Measurements from ENCODE around the gene KANK3. TPM values are rescaled to one million over a fixed set of nuclear protein-coding genes. Genes with fewer than 3 reads are reported as not detected.

KANK3 gene
- total RNA-seq = 1 to 10 TPM in 1 of 2 experiments, under 1 TPM in 1; 0.97 to 1.1 TPM
- polyA plus RNA-seq = 3.6 TPM

- peaks cover 10 to 18% (median 11%) of the 10 kb centered on the region in 3 donors for H3K4me1 Mint-ChIP-seq
- H3K27ac ChIP-seq (ENCODE audit: low read depth, low read length) = peak within 1 kb of the TSS; percentile 47
- H3K4me3 ChIP-seq (ENCODE audit: low read length) = peak within 1 kb of the TSS; percentile 56
- CTCF ChIA-PET = interaction anchor here (1.4 to 3.1 kb wide), 2 partner anchors 11 to 228 kb away, joined by 3 to 18 read pairs; no protein-coding TSS in a partner anchor
- peak within 1 kb of the TSS; percentile 77 to 90 (median 81) for H3K4me3 Mint-ChIP-seq
- no peaks in the 10 kb centered on the region for H3K27me3 ChIP-seq (ENCODE audit: insufficient read depth, low read length, poor library complexity, severe bottlenecking)
- H3K9me3 ChIP-seq (ENCODE audit: low read length) = no peaks in the 10 kb centered on the region
- H3K9me3 Mint-ChIP-seq = no peaks in the 10 kb centered on the region
- H3K4me1 ChIP-seq (ENCODE audit: insufficient read depth, low read length) = no peaks in the 10 kb centered on the region
- peak within 1 kb of the TSS in 5 of 8 donors; percentile 52 to 89 (median 84) for H3K27ac Mint-ChIP-seq
- peaks cover 0 to 2% (median 0%) of the 10 kb centered on the region in 3 donors for H3K36me3 Mint-ChIP-seq
- DNase-seq = peak; percentile 87 to 93 (median 90)
- no peaks in the 10 kb centered on the region for H3K36me3 ChIP-seq (ENCODE audit: insufficient read depth, low read length)
- POLR2A ChIA-PET = no interaction called here
- peaks cover 6 to 9% of the 10 kb centered on the region in 2 donors for H3K27me3 Mint-ChIP-seq
Observed at GRCh38 chr19:8342684-8343482, at the start of gene KANK3. Gene KANK3 (minus strand): TSS chr19:8343262. CDS start chr19:8337828, 5,434 bp downstream.

DNA sequence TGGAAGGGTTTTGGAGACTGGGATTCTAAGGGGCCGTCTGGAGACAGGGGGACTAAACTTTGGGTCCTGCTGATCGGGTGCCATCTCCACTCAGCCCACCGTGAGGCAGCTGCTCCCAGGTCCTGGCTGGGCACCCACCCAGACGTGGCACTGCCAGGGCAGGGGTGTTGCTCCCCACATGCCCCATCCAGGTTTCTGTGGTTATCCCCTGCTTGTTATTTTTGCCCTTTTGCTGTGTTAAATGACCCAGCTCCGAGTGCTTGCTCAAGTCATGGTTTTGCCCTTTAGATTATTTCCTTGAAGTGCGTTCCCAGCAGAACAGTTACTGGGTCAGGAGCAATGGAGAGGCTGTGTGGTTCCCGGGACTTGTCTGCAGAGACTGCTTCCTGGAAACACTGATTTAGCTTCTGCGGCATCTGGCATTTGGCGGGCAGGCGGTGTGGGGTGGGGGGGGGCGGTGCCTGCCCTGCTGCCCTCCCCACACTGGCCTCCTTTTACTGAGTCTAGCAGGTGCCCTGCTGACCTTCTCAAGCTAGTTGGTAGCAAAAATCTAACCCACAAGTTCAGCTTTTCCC lies 49.0 kb upstream of the KANK3 start:
- H3K27ac ChIP-seq (ENCODE audit: low read depth, low read length) = no peak overlapping the region
- peaks cover 19% of the 10 kb centered on the region for H3K4me1 ChIP-seq (ENCODE audit: insufficient read depth, low read length)
- Mint-ChIP-seq H3K4me1 (peaks cover 35 to 66% (median 40%) of the 10 kb centered on the region in 3 donors), H3K27me3 (no peaks in the 10 kb centered on the region), H3K36me3 (peaks cover 0 to 21% (median 0%) of the 10 kb centered on the region in 3 donors), H3K4me3 (peak overlapping the region in 6 of 7 donors; percentile 28 to 97 (median 73)), H3K27ac (peak overlapping the region in 7 of 8 donors; percentile 43 to 89 (median 73)), H3K9me3 (no peaks in the 10 kb centered on the region)
- H3K4me3 ChIP-seq (ENCODE audit: low read length) = no peak overlapping the region
- no peaks in the 10 kb centered on the region for H3K9me3 ChIP-seq (ENCODE audit: low read length)
- no peak for DNase-seq
- no peaks in the 10 kb centered on the region for H3K27me3 ChIP-seq (ENCODE audit: insufficient read depth, low read length, poor library complexity, severe bottlenecking)
- no peaks in the 10 kb centered on the region for H3K36me3 ChIP-seq (ENCODE audit: insufficient read depth, low read length)
- POLR2A ChIA-PET = no interaction called here
- CTCF ChIA-PET = interaction anchor here (0.7 to 1.3 kb wide), 6 partner anchors 21 to 1722 kb away, joined by 3 to 5 read pairs (median 3); partner anchors contain the start of genes MARCHF2 and TNFSF14

GRCh38 chr19:8391198-8392016 lies 48.3 kb upstream of the KANK3 start:
- no peaks in the 10 kb centered on the region for H3K27me3 ChIP-seq (ENCODE audit: insufficient read depth, low read length, poor library complexity, severe bottlenecking)
- H3K27ac ChIP-seq (ENCODE audit: low read depth, low read length) = peak overlapping the region; percentile 95
- no peak for DNase-seq
- peaks cover 29 to 59% (median 33%) of the 10 kb centered on the region in 3 donors for H3K4me1 Mint-ChIP-seq
- peak overlapping the region; percentile 37 for H3K4me3 ChIP-seq (ENCODE audit: low read length)
- ChIA-PET POLR2A (no interaction called here), CTCF (interaction anchor here (1.1 to 1.3 kb wide), 3 partner anchors 25 to 189 kb away, joined by 3 to 5 read pairs (median 3); no protein-coding TSS in a partner anchor)
- no peaks in the 10 kb centered on the region for H3K27me3 Mint-ChIP-seq
- peaks cover 0 to 17% (median 0%) of the 10 kb centered on the region in 3 donors for H3K36me3 Mint-ChIP-seq
- peaks cover 14% of the 10 kb centered on the region for H3K4me1 ChIP-seq (ENCODE audit: insufficient read depth, low read length)
- H3K9me3 ChIP-seq (ENCODE audit: low read length) = no peaks in the 10 kb centered on the region
- no peaks in the 10 kb centered on the region for H3K36me3 ChIP-seq (ENCODE audit: insufficient read depth, low read length)
- peak overlapping the region; percentile 88 to 97 (median 91) for H3K4me3 Mint-ChIP-seq
- no peaks in the 10 kb centered on the region for H3K9me3 Mint-ChIP-seq
- peak overlapping the region; percentile 60 to 98 (median 90) for H3K27ac Mint-ChIP-seq

DNA sequence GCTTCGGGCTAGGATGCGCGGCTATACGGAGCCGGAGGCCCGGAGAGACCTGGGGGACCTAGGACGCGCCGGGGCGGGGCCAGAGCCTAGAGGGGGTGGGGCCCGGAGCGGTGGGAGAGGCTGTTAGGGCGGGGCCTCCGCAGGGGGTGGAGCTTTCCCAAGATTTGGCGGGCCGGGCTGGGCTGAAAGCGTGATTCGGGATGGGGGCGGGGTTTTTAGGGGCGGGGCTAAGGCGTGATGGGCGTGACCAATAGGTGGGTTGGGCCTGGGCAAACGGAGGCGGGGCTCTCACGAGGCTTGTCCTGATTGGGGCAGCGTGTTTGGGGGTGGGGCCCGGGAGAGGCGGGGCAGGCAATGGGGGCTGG lies 47.5 kb upstream of the KANK3 start:
- Mint-ChIP-seq H3K4me3 (peak overlapping the region; percentile 88 to 97 (median 91)), H3K9me3 (no peaks in the 10 kb centered on the region), H3K27ac (peak overlapping the region; percentile 76 to 98 (median 90)), H3K36me3 (peaks cover 0 to 13% (median 0%) of the 10 kb centered on the region in 3 donors), H3K4me1 (peaks cover 22 to 52% (median 27%) of the 10 kb centered on the region in 3 donors), H3K27me3 (no peaks in the 10 kb centered on the region)
- Histone ChIP-seq H3K4me1 (ENCODE audit: insufficient read depth, low read length) (peaks cover 14% of the 10 kb centered on the region), H3K4me3 (ENCODE audit: low read length) (peak overlapping the region; percentile 79), H3K9me3 (ENCODE audit: low read length) (no peaks in the 10 kb centered on the region), H3K27ac (ENCODE audit: low read depth, low read length) (peak overlapping the region; percentile 95), H3K36me3 (ENCODE audit: insufficient read depth, low read length) (no peaks in the 10 kb centered on the region), H3K27me3 (ENCODE audit: insufficient read depth, low read length, poor library complexity, severe bottlenecking) (no peaks in the 10 kb centered on the region)
- DNase-seq = peak; percentile 85 to 90 (median 87)
- ChIA-PET POLR2A (interaction anchor here (0.5 to 1.5 kb wide), 3 partner anchors 23 to 483 kb away, joined by 3 to 4 read pairs (median 3); partner anchors contain the start of gene MARCHF2), CTCF (interaction anchor here (0.5 to 1.7 kb wide), 3 partner anchors 23 to 583 kb away, joined by 3 to 6 read pairs (median 6); partner anchors contain the start of gene MARCHF2)

- Mint-ChIP-seq H3K9me3 (no peaks in the 10 kb centered on the region), H3K36me3 (peaks cover 0 to 13% (median 0%) of the 10 kb centered on the region in 3 donors), H3K4me3 (peak within 1 kb of the TSS; percentile 89 to 98 (median 93)), H3K27me3 (no peaks in the 10 kb centered on the region), H3K4me1 (peaks cover 22 to 48% (median 23%) of the 10 kb centered on the region in 3 donors), H3K27ac (peak within 1 kb of the TSS; percentile 87 to 98 (median 96))
- CTCF ChIA-PET = interaction anchor here (0.5 to 1.7 kb wide), 4 partner anchors 23 to 583 kb away, joined by 3 to 6 read pairs (median 4); partner anchors contain the start of gene MARCHF2
- H3K4me1 ChIP-seq (ENCODE audit: insufficient read depth, low read length) = peaks cover 14% of the 10 kb centered on the region
- H3K9me3 ChIP-seq (ENCODE audit: low read length) = no peaks in the 10 kb centered on the region
- H3K27me3 ChIP-seq (ENCODE audit: insufficient read depth, low read length, poor library complexity, severe bottlenecking) = no peaks in the 10 kb centered on the region
- H3K4me3 ChIP-seq (ENCODE audit: low read length) = peak within 1 kb of the TSS; percentile 79
- H3K27ac ChIP-seq (ENCODE audit: low read depth, low read length) = peak within 1 kb of the TSS; percentile 95
- peak; percentile 95 to 99 (median 98) for DNase-seq
- no peaks in the 10 kb centered on the region for H3K36me3 ChIP-seq (ENCODE audit: insufficient read depth, low read length)
- POLR2A ChIA-PET = interaction anchor here (0.5 to 1.5 kb wide), 5 partner anchors 23 to 482 kb away, joined by 3 to 4 read pairs (median 3); partner anchors contain the start of genes MARCHF2 and ZNF414
Observed at GRCh38 chr19:8389891-8390616, 47.0 kb upstream of the KANK3 start, which contains the start of gene RAB11B. Gene RAB11B (plus strand): TSS chr19:8390360. CDS start chr19:8390417, 57 bp downstream.

- peak overlapping the region in 2 of 7 donors; percentile 28 to 41 for H3K4me3 Mint-ChIP-seq
- no peak for DNase-seq
- Histone ChIP-seq H3K36me3 (ENCODE audit: insufficient read depth, low read length) (no peaks in the 10 kb centered on the region), H3K4me3 (ENCODE audit: low read length) (no peak overlapping the region), H3K9me3 (ENCODE audit: low read length) (no peaks in the 10 kb centered on the region), H3K27me3 (ENCODE audit: insufficient read depth, low read length, poor library complexity, severe bottlenecking) (no peaks in the 10 kb centered on the region), H3K27ac (ENCODE audit: low read depth, low read length) (no peak overlapping the region), H3K4me1 (ENCODE audit: insufficient read depth, low read length) (peaks cover 14% of the 10 kb centered on the region)
- no peaks in the 10 kb centered on the region for H3K27me3 Mint-ChIP-seq
- peak overlapping the region in 1 of 8 donors; percentile 22 for H3K27ac Mint-ChIP-seq
- peaks cover 0 to 9% (median 0%) of the 10 kb centered on the region in 3 donors for H3K36me3 Mint-ChIP-seq
- H3K4me1 Mint-ChIP-seq = peaks cover 20 to 36% (median 23%) of the 10 kb centered on the region in 3 donors
- ChIA-PET POLR2A (interaction anchor here (0.7 kb wide), 1 partner anchor 67 kb away, joined by 3 read pairs; the partner anchor contains the start of genes NDUFA7 and RPS28), CTCF (interaction anchor here (0.8 kb wide), 1 partner anchor 15 kb away, joined by 3 read pairs; no protein-coding TSS in a partner anchor)
- H3K9me3 Mint-ChIP-seq = no peaks in the 10 kb centered on the region
Observed at GRCh38 chr19:8388612-8388958, 45.5 kb upstream of the KANK3 start.

Measured in CD8-positive, alpha-beta memory T cell (primary cell).